H9 (cell line): ENCODE data around the gene FGF3. TPM values are rescaled to one million over a fixed set of nuclear protein-coding genes. Genes with fewer than 3 reads are reported as not detected.

Experiments used
- DNase-seq: peaks from one replicate; pipeline ENCODE4 v3.0.0-alpha.2; 2017
- H2AFZ ChIP-seq: one replicate; pipeline ENCODE4 v1.6.1; 2013; ENCODE audit warnings: mild to moderate bottlenecking, low read length, control low read depth, moderate library complexity
- H2AK5ac ChIP-seq: 2 replicates; pipeline ENCODE4 v1.6.1; 2013; ENCODE audit warnings: low read length, control low read depth, mixed read lengths; ENCODE audit not compliant: insufficient read length
- H2BK120ac ChIP-seq: one replicate; pipeline ENCODE4 v1.6.1; 2013; ENCODE audit warnings: low read depth, mild to moderate bottlenecking, low read length, control low read depth, inconsistent platforms; ENCODE audit not compliant: poor library complexity, severe bottlenecking
- H2BK12ac ChIP-seq: 2 replicates; pipeline ENCODE4 v1.6.1; 2013; ENCODE audit warnings: low read length, control low read depth, mixed read lengths, low read depth; ENCODE audit not compliant: insufficient read length
- H2BK15ac ChIP-seq: 2 replicates; pipeline ENCODE4 v1.6.1; 2013; ENCODE audit warnings: low read depth, low read length, control low read depth
- H2BK20ac ChIP-seq: one replicate; pipeline ENCODE4 v1.6.1; 2013; ENCODE audit warnings: low read depth, mild to moderate bottlenecking, low read length, control low read depth, inconsistent platforms; ENCODE audit not compliant: poor library complexity, severe bottlenecking
- H2BK5ac ChIP-seq: 2 replicates; pipeline ENCODE4 v1.6.1; 2013; ENCODE audit warnings: low read length, control low read depth, mixed read lengths; ENCODE audit not compliant: insufficient read length
- H3K14ac ChIP-seq: 2 replicates; pipeline ENCODE4 v1.6.1; 2013; ENCODE audit warnings: low read length, control low read depth; ENCODE audit not compliant: insufficient read depth
- H3K18ac ChIP-seq: 2 replicates; pipeline ENCODE4 v1.6.1; 2013; ENCODE audit warnings: low read depth, mild to moderate bottlenecking, mixed read lengths, low read length, control low read depth; ENCODE audit not compliant: insufficient read length
- H3K23ac ChIP-seq: 2 replicates; pipeline ENCODE4 v1.6.1; 2013; ENCODE audit warnings: low read length, control low read depth, mixed read lengths, low read depth; ENCODE audit not compliant: insufficient read length
- H3K23me2 ChIP-seq: 2 replicates; pipeline ENCODE4 v1.6.1; 2013; ENCODE audit warnings: low read depth, mild to moderate bottlenecking, mixed read lengths, low read length, control low read depth; ENCODE audit not compliant: insufficient read length, poor library complexity, severe bottlenecking
- H3K27ac ChIP-seq: 2 replicates; pipeline ENCODE4 v1.5.1; 2013; ENCODE audit warnings: low read length, control low read depth, mixed read lengths, low read depth; ENCODE audit not compliant: insufficient read length
- H3K27me3 ChIP-seq: 2 replicates; pipeline ENCODE4 v1.6.1; 2013; ENCODE audit warnings: low read length, control low read depth, inconsistent platforms; ENCODE audit not compliant: insufficient read depth
- H3K4ac ChIP-seq: 2 replicates; pipeline ENCODE4 v1.6.1; 2013; ENCODE audit warnings: low read depth, mild to moderate bottlenecking, control low read depth, inconsistent platforms, low read length, moderate library complexity
- H3K4me1 ChIP-seq: 2 replicates; pipeline ENCODE4 v1.6.1; 2013; ENCODE audit warnings: low read length, control low read depth, inconsistent platforms; ENCODE audit not compliant: insufficient read depth
- H3K4me2 ChIP-seq: 2 replicates; pipeline ENCODE4 v1.6.1; 2013; ENCODE audit warnings: low read length, control low read depth, mixed read lengths; ENCODE audit not compliant: insufficient read length, insufficient read depth
- H3K56ac ChIP-seq: 2 replicates; pipeline ENCODE4 v1.6.1; 2013; ENCODE audit warnings: low read depth, mild to moderate bottlenecking, mixed read lengths, low read length, control low read depth; ENCODE audit not compliant: insufficient read length
- H3K79me1 ChIP-seq: 2 replicates; pipeline ENCODE4 v1.6.1; 2013; ENCODE audit warnings: low read depth, mild to moderate bottlenecking, moderate library complexity, low read length, control low read depth, inconsistent platforms; ENCODE audit not compliant: insufficient read depth, poor library complexity, severe bottlenecking
- H3K79me2 ChIP-seq: 2 replicates; pipeline ENCODE4 v1.6.1; 2013; ENCODE audit warnings: low read length, control low read depth, inconsistent platforms; ENCODE audit not compliant: insufficient read depth
- H3K9ac ChIP-seq: 2 replicates; pipeline ENCODE4 v1.6.1; 2013; ENCODE audit warnings: low read length, control low read depth, mixed read lengths; ENCODE audit not compliant: insufficient read length; ENCODE audit errors: extremely low read depth
- H3K9me3 ChIP-seq: one replicate; pipeline ENCODE4 v1.6.1; 2013; ENCODE audit warnings: low read depth, low read length, inconsistent platforms; ENCODE audit not compliant: control insufficient read depth
- H3T11ph ChIP-seq: one replicate; pipeline ENCODE4 v1.6.1; 2013; ENCODE audit warnings: mild to moderate bottlenecking, low read length, control low read depth, inconsistent platforms
- H4K20me1 ChIP-seq: one replicate; pipeline ENCODE4 v1.6.1; 2013; ENCODE audit not compliant: control insufficient read depth, insufficient read length, insufficient read depth
- H4K5ac ChIP-seq: 2 replicates; pipeline ENCODE4 v1.6.1; 2013; ENCODE audit warnings: low read depth, mild to moderate bottlenecking, mixed read lengths, low read length, control low read depth; ENCODE audit not compliant: insufficient read length
- H4K8ac ChIP-seq: replicated peaks from 2 replicates; pipeline ENCODE4 v1.6.1; 2013; ENCODE audit warnings: low read length, control low read depth, mixed read lengths, low read depth; ENCODE audit not compliant: insufficient read length
- H4K91ac ChIP-seq: 2 replicates; pipeline ENCODE4 v1.6.1; 2013; ENCODE audit warnings: low read depth, mild to moderate bottlenecking, moderate library complexity, mixed read lengths, low read length, control low read depth; ENCODE audit not compliant: insufficient read length
- H3K27ac Mint-ChIP-seq, 3 experiments: 2 replicates in 2 of 3; 3 replicates in 1 of 3; pipeline ENCODE4 v1.8.0; 2020 to 2021; ENCODE audit warnings: mixed read lengths in 3 of 3, mild to moderate bottlenecking in 1 of 3, moderate library complexity in 1 of 3
- H3K27me3 Mint-ChIP-seq: 2 replicates; pipeline ENCODE4 v1.8.0; 2021; ENCODE audit warnings: low read depth, mild to moderate bottlenecking, moderate library complexity, mixed read lengths
- H3K36me3 Mint-ChIP-seq, 3 experiments: 2 replicates in 2 of 3; 3 replicates in 1 of 3; pipeline ENCODE4 v1.8.0; 2020 to 2021; ENCODE audit warnings: low read depth in 3 of 3, mixed read lengths in 3 of 3; ENCODE audit not compliant: insufficient read depth in 1 of 3
- H3K4me1 Mint-ChIP-seq, 2 experiments: 2 replicates each; pipeline ENCODE4 v1.8.0; 2020; ENCODE audit warnings: mixed read lengths in 2 of 2
- H3K4me3 Mint-ChIP-seq, 2 experiments: 2 replicates in 1 of 2; 3 replicates in 1 of 2; pipeline ENCODE4 v1.8.0; 2020 to 2021; ENCODE audit warnings: mild to moderate bottlenecking in 2 of 2, mixed read lengths in 2 of 2, moderate library complexity in 1 of 2
- H3K9me3 Mint-ChIP-seq, 2 experiments: 2 replicates in 1 of 2; 3 replicates in 1 of 2; pipeline ENCODE4 v1.8.0; 2020; ENCODE audit warnings: mild to moderate bottlenecking in 2 of 2, mixed read lengths in 2 of 2, moderate library complexity in 1 of 2
- WGBS: extraction: QIAGEN DNeasy Blood & Tissue Kit; methylation state at CpG from one replicate; pipeline ENCODE4 v1.1.7; 2013; ENCODE audit warnings: missing lambda C conversion rate, low lambda C conversion rate, mixed read lengths; ENCODE audit not compliant: insufficient read length; ENCODE audit errors: extremely low coverage; 5-methylcytosine and 5-hydroxymethylcytosine counted together
- total RNA-seq: library from RNA; stranded (reverse); gene quantifications from 2 replicates; pipeline ENCODE4 v1.2.1, GENCODE V29; 2021
- TF ChIP-seq, protein P1 (sequence below): fragments of 200-600 bp; sonication (generic); conservative IDR thresholded peaks from 3 replicates; pipeline ENCODE4 v1.8.0; 2021; ENCODE audit warnings: antibody characterized with exemption, mild to moderate bottlenecking

FGF3 gene
- total RNA-seq, 1 experiment from 2014 or later = not detected

GRCh38 chr11:69819541-69820070 is 390 bp upstream of the FGF3 start:
- no peak overlapping the region for H2BK5ac ChIP-seq
- no peak overlapping the region for H4K8ac ChIP-seq
- H3K36me3 Mint-ChIP-seq = no peaks in the 10 kb centered on the region
- H2AK5ac ChIP-seq = no peak overlapping the region
- no peak overlapping the region for H2BK120ac ChIP-seq
- DNase-seq = peak; percentile 57
- H3K4me3 Mint-ChIP-seq = peak overlapping the region in 1 of 2 experiments; percentile 11; a peak in 2 of 5 replicates
- no peak overlapping the region for H3K56ac ChIP-seq
- H3K23me2 ChIP-seq = peaks cover 9% of the 10 kb centered on the region
- no peaks in the 10 kb centered on the region for H3K4me1 ChIP-seq
- H3K4me2 ChIP-seq = peak overlapping the region; percentile 35
- no peak overlapping the region for H2AFZ ChIP-seq
- peaks cover 60% of the 10 kb centered on the region for H3K27me3 ChIP-seq
- H3K14ac ChIP-seq = no peak overlapping the region
- H4K20me1 ChIP-seq = no peaks in the 10 kb centered on the region
- peaks cover 96% of the 10 kb centered on the region for H3K27me3 Mint-ChIP-seq
- WGBS = no CpG with 5 or more reads among the region's 40 CpGs
- H4K5ac ChIP-seq = no peak overlapping the region
- no peak overlapping the region for H3K9ac ChIP-seq
- no peaks in the 10 kb centered on the region for H3K79me2 ChIP-seq
- H3K27ac ChIP-seq = no peak overlapping the region
- no peaks in the 10 kb centered on the region for H3K9me3 ChIP-seq
- TF ChIP-seq, protein P1, sequence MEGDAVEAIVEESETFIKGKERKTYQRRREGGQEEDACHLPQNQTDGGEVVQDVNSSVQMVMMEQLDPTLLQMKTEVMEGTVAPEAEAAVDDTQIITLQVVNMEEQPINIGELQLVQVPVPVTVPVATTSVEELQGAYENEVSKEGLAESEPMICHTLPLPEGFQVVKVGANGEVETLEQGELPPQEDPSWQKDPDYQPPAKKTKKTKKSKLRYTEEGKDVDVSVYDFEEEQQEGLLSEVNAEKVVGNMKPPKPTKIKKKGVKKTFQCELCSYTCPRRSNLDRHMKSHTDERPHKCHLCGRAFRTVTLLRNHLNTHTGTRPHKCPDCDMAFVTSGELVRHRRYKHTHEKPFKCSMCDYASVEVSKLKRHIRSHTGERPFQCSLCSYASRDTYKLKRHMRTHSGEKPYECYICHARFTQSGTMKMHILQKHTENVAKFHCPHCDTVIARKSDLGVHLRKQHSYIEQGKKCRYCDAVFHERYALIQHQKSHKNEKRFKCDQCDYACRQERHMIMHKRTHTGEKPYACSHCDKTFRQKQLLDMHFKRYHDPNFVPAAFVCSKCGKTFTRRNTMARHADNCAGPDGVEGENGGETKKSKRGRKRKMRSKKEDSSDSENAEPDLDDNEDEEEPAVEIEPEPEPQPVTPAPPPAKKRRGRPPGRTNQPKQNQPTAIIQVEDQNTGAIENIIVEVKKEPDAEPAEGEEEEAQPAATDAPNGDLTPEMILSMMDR = no peak
- no peak overlapping the region for H2BK12ac ChIP-seq
- no peak overlapping the region for H4K91ac ChIP-seq
- no peak overlapping the region for H3T11ph ChIP-seq
- no peaks in the 10 kb centered on the region for H3K79me1 ChIP-seq
- H3K4me1 Mint-ChIP-seq = peaks cover 6 to 11% of the 10 kb centered on the region in 2 experiments
- H3K4ac ChIP-seq = no peak overlapping the region
- H3K9me3 Mint-ChIP-seq = no peaks in the 10 kb centered on the region; a peak in 1 of 5 replicates
- no peak overlapping the region for H2BK20ac ChIP-seq
- H3K23ac ChIP-seq = no peak overlapping the region
- H2BK15ac ChIP-seq = no peak overlapping the region
- H3K27ac Mint-ChIP-seq = no peak overlapping the region; a peak in 1 of 7 replicates
- H3K18ac ChIP-seq = no peak overlapping the region
